A549 (cell line): ENCODE results near the gene AP1M1.

Experiments
- BHLHE40 ChIP-seq: IDR thresholded peaks from 2 replicates; pipeline ENCODE4 v1.6.1; 2012; ENCODE audit warnings: low read depth, low read length, inconsistent platforms
- TF ChIP-seq, protein P1 (sequence below): fragments of >200 bp; sonication (Bioruptor Twin); formaldehyde crosslinking; IDR thresholded peaks from 3 replicates; pipeline ENCODE4 v1.5.1; 2016

- TF ChIP-seq, protein P1, sequence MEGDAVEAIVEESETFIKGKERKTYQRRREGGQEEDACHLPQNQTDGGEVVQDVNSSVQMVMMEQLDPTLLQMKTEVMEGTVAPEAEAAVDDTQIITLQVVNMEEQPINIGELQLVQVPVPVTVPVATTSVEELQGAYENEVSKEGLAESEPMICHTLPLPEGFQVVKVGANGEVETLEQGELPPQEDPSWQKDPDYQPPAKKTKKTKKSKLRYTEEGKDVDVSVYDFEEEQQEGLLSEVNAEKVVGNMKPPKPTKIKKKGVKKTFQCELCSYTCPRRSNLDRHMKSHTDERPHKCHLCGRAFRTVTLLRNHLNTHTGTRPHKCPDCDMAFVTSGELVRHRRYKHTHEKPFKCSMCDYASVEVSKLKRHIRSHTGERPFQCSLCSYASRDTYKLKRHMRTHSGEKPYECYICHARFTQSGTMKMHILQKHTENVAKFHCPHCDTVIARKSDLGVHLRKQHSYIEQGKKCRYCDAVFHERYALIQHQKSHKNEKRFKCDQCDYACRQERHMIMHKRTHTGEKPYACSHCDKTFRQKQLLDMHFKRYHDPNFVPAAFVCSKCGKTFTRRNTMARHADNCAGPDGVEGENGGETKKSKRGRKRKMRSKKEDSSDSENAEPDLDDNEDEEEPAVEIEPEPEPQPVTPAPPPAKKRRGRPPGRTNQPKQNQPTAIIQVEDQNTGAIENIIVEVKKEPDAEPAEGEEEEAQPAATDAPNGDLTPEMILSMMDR, result no peak
- TF ChIP-seq BHLHE40, result no peak
Observed at GRCh38 chr19:16191216-16191908, 6.3 kb upstream of the AP1M1 start.
